Sigmoid colon (tissue), 7 donors: ENCODE results near the gene NCAPG2. TPM values are rescaled to one million over a fixed set of nuclear protein-coding genes. Genes with fewer than 3 reads are reported as not detected.
A peak's percentile ranks its signal among the peaks of the same experiment; 100 is the strongest.

Experiments used
- DNase-seq: peaks from one replicate; pipeline ENCODE4 v3.0.0-alpha.2; 2019
- H3K27ac ChIP-seq, 4 donors: fragments of 200-600 bp; sonication (generic); one replicate each; pipeline ENCODE4 v1.5.1; 2016 to 2019; ENCODE audit warnings: mild to moderate bottlenecking in 1 of 4
- H3K27me3 ChIP-seq, 3 donors: fragments of 200-600 bp; sonication (generic); one replicate each; pipeline ENCODE4 v1.5.1; 2019; ENCODE audit warnings: mild to moderate bottlenecking in 1 of 3
- H3K36me3 ChIP-seq, 4 donors: fragments of 200-600 bp; sonication (generic); one replicate each; pipeline ENCODE4 v1.5.1; 2016 to 2019
- H3K4me1 ChIP-seq, 4 donors: fragments of 200-600 bp; sonication (generic); one replicate each; pipeline ENCODE4 v1.5.1; 2017 to 2019
- H3K4me3 ChIP-seq, 4 donors: fragments of 200-600 bp; sonication (generic); one replicate each; pipeline ENCODE4 v1.5.1; 2017 to 2019; ENCODE audit warnings: mild to moderate bottlenecking in 2 of 4, moderate library complexity in 1 of 4
- H3K9me3 ChIP-seq, 4 donors: fragments of 200-600 bp in 3 of 4; sonication (generic) in 3 of 4; one replicate each; pipeline versions ENCODE4 v1.5.1 to v1.6.1; 2013 to 2019
- EP300 ChIP-seq, 4 donors: sonication (generic); formaldehyde crosslinking; IDR thresholded peaks; one replicate each; pipeline ENCODE4 v1.6.1; 2017; ENCODE audit warnings: antibody characterized with exemption in 4 of 4
- POLR2A ChIP-seq, 2 donors: fragments of 450-650 bp; IDR thresholded peaks; one replicate each; pipeline ENCODE4 v1.6.1; 2016; ENCODE audit warnings: antibody characterized with exemption in 2 of 2, mild to moderate bottlenecking in 2 of 2, moderate library complexity in 2 of 2
- POLR2AphosphoS5 ChIP-seq, 4 donors: sonication (generic); formaldehyde crosslinking; IDR thresholded peaks; one replicate each; pipeline ENCODE4 v1.6.1; 2017; ENCODE audit warnings: antibody characterized with exemption in 4 of 4
- WGBS, 2 donors: extraction: QIAGEN DNeasy Blood & Tissue Kit; methylation state at CpG; one replicate each; pipeline ENCODE4 v1.1.7; 2013; 5-methylcytosine and 5-hydroxymethylcytosine counted together
- intact Hi-C: fragments of 100-400 bp; cut with DNase I; formaldehyde crosslinking; loops from one replicate; pipeline ENCODE4 v1.15.1; 2023
- polyA plus RNA-seq, 3 donors: library from polyadenylated mRNA; stranded (reverse); fragments of 200-250 nt; gene quantifications; one replicate each; pipeline ENCODE4 v1.2.3, GENCODE V29; 2013
- total RNA-seq, 4 donors: library from RNA; depleted of rRNA; stranded (reverse); fragments of >200 nt; gene quantifications; one replicate each; pipeline ENCODE4 v1.1.0, GENCODE V29; 2016
- TF ChIP-seq, protein P1 (sequence below), 4 experiments: fragments of 450-650 bp in 3 of 4; fragments of 200-600 bp in 1 of 4; IDR thresholded peaks; one replicate each; pipeline ENCODE4 v1.5.1; 2016 to 2019; ENCODE audit warnings: antibody characterized with exemption in 4 of 4, mild to moderate bottlenecking in 3 of 4, moderate library complexity in 2 of 4
- donor health status: healthy with polysubstance abuse.
- donor health status: Bipolar disorder and iron deficiency.
- donor health status: healthy.

Gene NCAPG2
- total and polyA plus RNA-seq, 7 donors, result 1.2 to 11.5 (median 4.4) TPM

DNA sequence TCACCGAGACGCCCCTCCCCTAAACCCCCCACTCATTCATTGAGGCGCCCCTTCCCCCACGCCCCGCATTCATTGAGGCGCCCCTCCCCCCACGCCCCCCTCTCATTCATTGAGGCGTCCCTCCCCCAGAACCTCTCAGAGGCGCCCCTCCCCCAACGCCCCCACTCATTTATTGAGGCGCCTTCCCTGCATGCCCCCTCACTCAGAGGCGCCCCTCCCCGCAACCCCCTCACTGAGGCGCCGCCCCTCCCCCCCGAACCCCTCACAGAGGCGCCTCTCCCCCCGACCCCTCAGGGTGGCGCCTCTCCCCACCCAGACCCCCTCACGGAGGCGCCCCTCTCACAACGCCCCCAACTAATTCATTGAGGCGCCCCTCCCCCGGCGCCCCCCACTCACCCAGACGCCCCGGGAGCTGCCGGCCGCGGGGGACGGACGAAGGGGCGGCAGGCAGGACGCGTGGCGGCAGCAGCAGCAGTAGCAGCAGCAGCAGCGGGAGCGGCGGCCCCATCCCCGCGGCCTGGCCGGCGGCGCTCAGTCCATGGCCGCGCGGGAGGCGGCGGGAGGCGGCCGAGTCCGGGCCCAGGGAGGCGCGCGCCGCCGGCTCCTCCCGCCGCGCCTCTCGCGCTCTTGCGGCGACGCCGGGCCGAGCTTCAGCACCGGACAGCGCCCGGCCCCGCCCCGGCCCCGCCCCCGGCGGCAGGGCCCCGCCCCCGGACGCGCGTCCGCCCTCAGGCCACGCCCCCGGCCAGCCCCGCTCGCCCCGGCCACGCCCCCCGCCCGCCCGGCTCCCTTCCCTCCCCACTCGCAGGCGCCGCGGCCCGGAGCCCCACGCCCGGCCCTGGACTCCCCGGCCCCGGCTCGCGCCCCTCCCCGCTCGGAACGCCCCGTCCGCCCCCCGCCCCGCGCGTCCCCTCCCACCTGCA lies 117.2 kb downstream of the NCAPG2 start, which contains the start of gene PTPRN2:
PTPRN2 (minus strand) TSS at position 662 of the 923 bp plus-strand sequence.
- peaks cover 2 to 45% (median 28%) of the 10 kb centered on the region in 3 donors for H3K27me3 ChIP-seq
- WGBS, 2 donors, result 2% methylated on average over 110 of the region's 110 CpGs
- peak within 1 kb of the TSS in 3 of 4 donors; percentile 46 to 58 (median 53) for H3K4me3 ChIP-seq
- H3K4me1 ChIP-seq, result peaks cover 0 to 28% (median 26%) of the 10 kb centered on the region in 4 donors
- peak within 1 kb of the TSS in 1 of 4 donors; percentile 21 for H3K27ac ChIP-seq
- H3K36me3 ChIP-seq, result no peaks in the 10 kb centered on the region
- TF ChIP-seq POLR2A (IDR thresholded peaks at IDR 0.05) (no peak), POLR2AphosphoS5 (IDR thresholded peaks at IDR 0.05) (no peak), EP300 (IDR thresholded peaks at IDR 0.05) (no peak)
- TF ChIP-seq, protein P1, sequence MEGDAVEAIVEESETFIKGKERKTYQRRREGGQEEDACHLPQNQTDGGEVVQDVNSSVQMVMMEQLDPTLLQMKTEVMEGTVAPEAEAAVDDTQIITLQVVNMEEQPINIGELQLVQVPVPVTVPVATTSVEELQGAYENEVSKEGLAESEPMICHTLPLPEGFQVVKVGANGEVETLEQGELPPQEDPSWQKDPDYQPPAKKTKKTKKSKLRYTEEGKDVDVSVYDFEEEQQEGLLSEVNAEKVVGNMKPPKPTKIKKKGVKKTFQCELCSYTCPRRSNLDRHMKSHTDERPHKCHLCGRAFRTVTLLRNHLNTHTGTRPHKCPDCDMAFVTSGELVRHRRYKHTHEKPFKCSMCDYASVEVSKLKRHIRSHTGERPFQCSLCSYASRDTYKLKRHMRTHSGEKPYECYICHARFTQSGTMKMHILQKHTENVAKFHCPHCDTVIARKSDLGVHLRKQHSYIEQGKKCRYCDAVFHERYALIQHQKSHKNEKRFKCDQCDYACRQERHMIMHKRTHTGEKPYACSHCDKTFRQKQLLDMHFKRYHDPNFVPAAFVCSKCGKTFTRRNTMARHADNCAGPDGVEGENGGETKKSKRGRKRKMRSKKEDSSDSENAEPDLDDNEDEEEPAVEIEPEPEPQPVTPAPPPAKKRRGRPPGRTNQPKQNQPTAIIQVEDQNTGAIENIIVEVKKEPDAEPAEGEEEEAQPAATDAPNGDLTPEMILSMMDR (IDR thresholded peaks at IDR 0.05), result no peak
- intact Hi-C loops, result loop anchor here (5.0 kb wide), 1 partner anchor 190 kb away; no protein-coding TSS in a partner anchor
- DNase-seq, result peak; percentile 70
- no peaks in the 10 kb centered on the region for H3K9me3 ChIP-seq

DNA sequence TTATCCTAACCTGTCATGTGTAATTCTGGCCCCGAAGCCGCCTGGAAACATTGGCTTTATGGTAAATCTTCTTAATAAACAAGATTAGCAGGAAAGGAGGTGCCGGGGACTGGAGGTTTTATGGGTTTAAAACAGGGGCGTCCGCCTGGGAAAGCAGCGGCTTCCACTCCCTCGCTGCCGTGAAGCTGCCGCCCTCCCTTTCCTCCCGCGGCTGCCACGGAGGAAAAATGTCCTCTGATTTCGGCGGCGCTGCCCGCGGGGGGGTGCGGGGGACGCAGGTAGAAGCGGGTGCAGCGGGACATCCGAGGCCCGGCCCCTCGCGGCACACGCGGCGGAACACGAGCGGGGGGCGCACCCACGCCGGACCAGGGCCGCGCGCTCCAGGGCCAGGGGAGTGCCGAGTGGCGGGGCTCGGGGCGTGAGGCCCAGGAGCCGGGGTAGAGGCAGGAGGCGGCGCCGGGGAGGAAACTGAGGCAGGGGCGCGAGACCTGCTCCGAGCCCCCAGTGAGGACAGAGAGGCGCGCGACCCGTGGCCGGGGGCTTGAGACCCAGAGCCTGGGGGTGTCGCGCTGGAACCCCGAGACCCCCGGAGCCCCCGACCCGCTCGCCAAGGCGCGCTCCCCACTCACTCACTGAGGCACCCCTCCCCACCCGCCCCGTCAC lies 118.0 kb downstream of the NCAPG2 start:
- H3K4me1 ChIP-seq, result peaks cover 0 to 28% (median 26%) of the 10 kb centered on the region in 4 donors
- H3K4me3 ChIP-seq, result peak overlapping the region in 3 of 4 donors; percentile 38 to 58 (median 48)
- peaks cover 2 to 52% (median 28%) of the 10 kb centered on the region in 3 donors for H3K27me3 ChIP-seq
- DNase-seq, result no peak
- intact Hi-C loops, result loop anchor here (5.0 kb wide), 1 partner anchor 189 kb away; no protein-coding TSS in a partner anchor
- no peaks in the 10 kb centered on the region for H3K36me3 ChIP-seq
- no peak overlapping the region for H3K27ac ChIP-seq
- no peak for TF ChIP-seq POLR2AphosphoS5 (IDR thresholded peaks at IDR 0.05)
- TF ChIP-seq, protein P1 (IDR thresholded peaks at IDR 0.05), result no peak
- no peaks in the 10 kb centered on the region for H3K9me3 ChIP-seq
- WGBS, 2 donors, result 3 to 6% methylated on average over 63 of the region's 63 CpGs

- Histone ChIP-seq H3K36me3 (no peaks in the 10 kb centered on the region), H3K9me3 (no peaks in the 10 kb centered on the region), H3K4me3 (peak overlapping the region in 2 of 4 donors; percentile 48 to 58), H3K27me3 (peaks cover 2 to 56% (median 31%) of the 10 kb centered on the region in 3 donors), H3K4me1 (peaks cover 0 to 28% (median 26%) of the 10 kb centered on the region in 4 donors), H3K27ac (no peak overlapping the region)
- TF ChIP-seq POLR2AphosphoS5 (IDR thresholded peaks at IDR 0.05) (no peak), POLR2A (IDR thresholded peaks at IDR 0.05) (no peak), EP300 (IDR thresholded peaks at IDR 0.05) (no peak)
- TF ChIP-seq, protein P1 (IDR thresholded peaks at IDR 0.05), result no peak
- no peak for DNase-seq
- WGBS, 2 donors, result 46 to 51% methylated on average over 17 of the region's 17 CpGs
- intact Hi-C loops, result loop anchor here (5.0 kb wide), 1 partner anchor 189 kb away; no protein-coding TSS in a partner anchor
These were observed 118.7 kb downstream of the NCAPG2 start for GRCh38 chr7:158585721-158586498.

GRCh38 chr7:158584407-158584806 lies 120.2 kb downstream of the NCAPG2 start:
- no peak overlapping the region for H3K27ac ChIP-seq
- peaks cover 0 to 28% (median 26%) of the 10 kb centered on the region in 4 donors for H3K4me1 ChIP-seq
- H3K4me3 ChIP-seq, result no peak overlapping the region
- TF ChIP-seq POLR2A (IDR thresholded peaks at IDR 0.05) (no peak), POLR2AphosphoS5 (IDR thresholded peaks at IDR 0.05) (no peak), EP300 (IDR thresholded peaks at IDR 0.05) (no peak)
- TF ChIP-seq, protein P1 (IDR thresholded peaks at IDR 0.05), result no peak
- DNase-seq, result peak; percentile 4
- intact Hi-C loops, result no loop called here
- H3K9me3 ChIP-seq, result peaks cover 0 to 10% (median 6%) of the 10 kb centered on the region in 4 donors
- no peaks in the 10 kb centered on the region for H3K36me3 ChIP-seq
- peaks cover 2 to 56% (median 36%) of the 10 kb centered on the region in 3 donors for H3K27me3 ChIP-seq
- 74 to 86% methylated on average over 8 of the region's 8 CpGs for WGBS, 2 donors
